SJCRH30 (cell line): ENCODE results near the gene VTI1A. TPM values are rescaled to one million over a fixed set of nuclear protein-coding genes. Genes with fewer than 3 reads are reported as not detected.
A peak's percentile ranks its signal among the peaks of the same experiment; 100 is the strongest.

ENCODE experiments used
- DNase-seq, 2 experiments: peaks; one replicate each; pipeline ENCODE4 v3.0.0-alpha.2; 2015 to 2020
- H3K27ac ChIP-seq: fragments of 250-450 bp; sonication (Bioruptor Pico); 2 replicates; pipeline ENCODE4 v1.5.1; 2020; ENCODE audit warnings: mild to moderate bottlenecking, moderate library complexity
- H3K27me3 ChIP-seq: fragments of 250-450 bp; sonication (Bioruptor Pico); 2 replicates; pipeline ENCODE4 v1.5.1; 2020; ENCODE audit warnings: mild to moderate bottlenecking, moderate library complexity
- H3K36me3 ChIP-seq: fragments of 250-450 bp; sonication (Bioruptor Pico); 2 replicates; pipeline ENCODE4 v1.5.1; 2020; ENCODE audit warnings: mild to moderate bottlenecking, moderate library complexity
- H3K4me1 ChIP-seq: fragments of 250-450 bp; sonication (Bioruptor Pico); 2 replicates; pipeline ENCODE4 v1.5.1; 2020; ENCODE audit warnings: mild to moderate bottlenecking, moderate library complexity
- H3K4me3 ChIP-seq: fragments of 250-450 bp; sonication (Bioruptor Pico); 2 replicates; pipeline ENCODE4 v1.5.1; 2020; ENCODE audit warnings: mild to moderate bottlenecking, moderate library complexity
- H3K9me3 ChIP-seq: fragments of 250-450 bp; sonication (Bioruptor Pico); replicated peaks from 2 replicates; pipeline ENCODE4 v1.5.1; 2020; ENCODE audit warnings: mild to moderate bottlenecking, moderate library complexity
- total RNA-seq: library from RNA; depleted of rRNA; stranded (reverse); fragments of >200 nt; shearing (Covaris generic); gene quantifications from 2 replicates; pipeline ENCODE4 v1.2.3, GENCODE V29; 2014

VTI1A gene
- total RNA-seq, 1 experiment from 2014 or later = 29.0 TPM

GRCh38 chr10:112763916-112764520, 317.0 kb downstream of the VTI1A start:
- Histone ChIP-seq H3K36me3 (no peaks in the 10 kb centered on the region), H3K4me3 (no peak overlapping the region), H3K27ac (no peak overlapping the region), H3K9me3 (no peaks in the 10 kb centered on the region), H3K4me1 (peaks cover 20% of the 10 kb centered on the region), H3K27me3 (no peaks in the 10 kb centered on the region)
- no peak for DNase-seq

GRCh38 chr10:112765717-112766235, 318.8 kb downstream of the VTI1A start:
- H3K36me3 ChIP-seq = no peaks in the 10 kb centered on the region
- no peaks in the 10 kb centered on the region for H3K27me3 ChIP-seq
- DNase-seq = no peak

GRCh38 chr10:112766636-112767035, 319.6 kb downstream of the VTI1A start:
- Histone ChIP-seq H3K36me3 (no peaks in the 10 kb centered on the region), H3K4me3 (no peak overlapping the region), H3K9me3 (no peaks in the 10 kb centered on the region), H3K27ac (no peak overlapping the region), H3K4me1 (peaks cover 11% of the 10 kb centered on the region; the same call in 1 of the 2 replicates), H3K27me3 (no peaks in the 10 kb centered on the region)
- DNase-seq = no peak

More at GRCh38 chr10:112765717-112766235, 318.8 kb downstream of the VTI1A start:
- H3K9me3 ChIP-seq = no peaks in the 10 kb centered on the region
- no peak overlapping the region for H3K4me3 ChIP-seq
- no peak overlapping the region for H3K27ac ChIP-seq
- peaks cover 18% of the 10 kb centered on the region for H3K4me1 ChIP-seq

DNA sequence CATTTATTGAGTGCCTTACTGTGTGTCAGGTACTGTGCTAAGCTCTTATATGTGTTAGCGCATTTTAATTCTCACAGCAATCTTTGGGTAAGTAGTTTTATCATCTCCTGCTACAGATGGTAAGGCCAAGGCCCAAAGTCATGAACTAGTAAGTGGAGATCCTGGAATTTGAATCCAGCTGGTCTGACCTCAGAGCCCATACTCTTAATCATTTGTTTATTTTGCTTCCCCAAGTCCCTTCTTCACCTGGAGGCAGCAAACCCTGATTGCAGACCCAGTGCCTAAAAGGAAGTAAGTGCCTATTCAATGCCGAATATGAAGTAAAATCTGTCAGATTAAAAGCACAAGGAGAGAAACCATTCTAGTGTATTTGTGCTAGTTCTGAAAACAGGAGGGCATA, 320.1 kb downstream of the VTI1A start:
- H3K27me3 ChIP-seq = no peaks in the 10 kb centered on the region
- no peaks in the 10 kb centered on the region for H3K36me3 ChIP-seq
- H3K27ac ChIP-seq = no peak overlapping the region
- H3K9me3 ChIP-seq = no peaks in the 10 kb centered on the region
- H3K4me1 ChIP-seq = peaks cover 11% of the 10 kb centered on the region; the same call in 1 of the 2 replicates
- DNase-seq = peak in 1 of 2 experiments; percentile 44
- H3K4me3 ChIP-seq = no peak overlapping the region

GRCh38 chr10:112768121-112768520, 321.1 kb downstream of the VTI1A start:
- Histone ChIP-seq H3K4me1 (peaks cover 11% of the 10 kb centered on the region; the same call in 1 of the 2 replicates), H3K4me3 (no peak overlapping the region), H3K9me3 (no peaks in the 10 kb centered on the region), H3K36me3 (no peaks in the 10 kb centered on the region), H3K27me3 (no peaks in the 10 kb centered on the region), H3K27ac (no peak overlapping the region)
- DNase-seq = no peak

- H3K9me3 ChIP-seq = no peaks in the 10 kb centered on the region
- H3K36me3 ChIP-seq = no peaks in the 10 kb centered on the region
- peaks cover 11% of the 10 kb centered on the region; the same call in 1 of the 2 replicates for H3K4me1 ChIP-seq
- no peak for DNase-seq
- H3K4me3 ChIP-seq = no peak overlapping the region
- H3K27me3 ChIP-seq = no peaks in the 10 kb centered on the region
- no peak overlapping the region for H3K27ac ChIP-seq
Measured at GRCh38 chr10:112769081-112769480, 322.1 kb downstream of the VTI1A start.

DNA sequence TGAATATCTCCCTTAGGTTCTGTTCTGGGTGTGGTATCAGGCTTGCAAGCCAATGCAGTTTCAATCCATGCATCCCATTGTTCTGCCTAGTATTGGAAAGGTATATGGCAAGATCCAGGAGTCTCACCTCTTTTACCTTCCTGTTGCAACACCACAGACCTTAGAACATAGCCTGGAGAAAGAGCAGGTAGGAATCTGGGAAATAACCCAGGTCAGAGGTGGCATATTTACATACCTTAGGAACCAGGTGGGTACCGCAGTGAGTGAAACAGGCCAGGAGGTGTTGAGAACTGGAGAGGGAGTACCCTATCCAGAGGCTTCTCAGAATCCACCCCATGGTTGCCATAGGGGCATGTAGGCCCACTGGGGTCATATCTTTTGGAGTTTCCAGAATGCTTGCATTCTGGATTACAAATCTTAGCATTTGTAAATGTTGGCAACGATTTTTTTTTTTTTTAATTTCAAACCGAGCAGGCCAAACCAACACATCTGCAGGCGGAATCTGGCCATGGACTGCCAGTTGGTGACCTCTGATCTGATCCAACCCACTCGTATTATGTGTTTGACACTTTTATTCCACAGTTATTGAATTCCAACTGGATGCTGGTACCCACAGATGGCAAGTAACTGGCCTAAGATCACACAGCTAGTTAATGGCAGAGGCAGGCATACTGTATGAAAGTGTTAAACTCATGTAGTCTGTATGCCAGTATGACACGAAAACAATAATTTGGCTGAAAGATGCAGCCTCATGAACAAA, 322.8 kb downstream of the VTI1A start:
- no peaks in the 10 kb centered on the region for H3K27me3 ChIP-seq
- DNase-seq = no peak

GRCh38 chr10:112771733-112772132, 324.7 kb downstream of the VTI1A start:
- no peaks in the 10 kb centered on the region for H3K9me3 ChIP-seq
- no peak overlapping the region for H3K4me3 ChIP-seq

More for the DNA sequence above, 322.8 kb downstream of the VTI1A start:
- Histone ChIP-seq H3K9me3 (no peaks in the 10 kb centered on the region), H3K4me1 (peaks cover 11% of the 10 kb centered on the region), H3K36me3 (no peaks in the 10 kb centered on the region), H3K4me3 (no peak overlapping the region), H3K27ac (no peak overlapping the region)

DNA sequence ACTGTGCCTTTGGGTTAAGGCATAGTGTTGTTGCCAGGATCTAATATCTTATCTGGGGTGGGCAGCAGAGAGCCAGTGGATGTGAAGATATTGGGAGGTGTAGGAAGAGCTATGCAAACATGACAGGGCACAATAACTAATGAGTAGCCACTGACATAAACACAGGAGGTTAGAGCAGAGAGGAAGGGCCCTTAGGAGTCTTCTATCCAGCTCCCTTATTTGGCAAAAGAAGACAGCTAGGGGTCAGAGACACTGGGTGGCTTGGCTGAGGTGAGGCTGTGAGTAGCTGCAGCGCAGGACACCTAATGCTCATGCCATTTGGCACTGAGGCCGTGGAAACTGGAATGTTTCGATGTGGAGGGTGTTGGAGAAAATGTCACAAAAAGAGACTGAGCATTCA, 326.8 kb downstream of the VTI1A start:
- Histone ChIP-seq H3K4me1 (peaks cover 17% of the 10 kb centered on the region), H3K27ac (no peak overlapping the region), H3K27me3 (no peaks in the 10 kb centered on the region), H3K36me3 (no peaks in the 10 kb centered on the region), H3K4me3 (no peak overlapping the region), H3K9me3 (no peaks in the 10 kb centered on the region)
- no peak for DNase-seq

More at GRCh38 chr10:112771733-112772132, 324.7 kb downstream of the VTI1A start:
- peaks cover 22% of the 10 kb centered on the region for H3K4me1 ChIP-seq
- H3K27me3 ChIP-seq = no peaks in the 10 kb centered on the region
- no peak overlapping the region for H3K27ac ChIP-seq
- H3K36me3 ChIP-seq = no peaks in the 10 kb centered on the region
- DNase-seq = no peak

DNA sequence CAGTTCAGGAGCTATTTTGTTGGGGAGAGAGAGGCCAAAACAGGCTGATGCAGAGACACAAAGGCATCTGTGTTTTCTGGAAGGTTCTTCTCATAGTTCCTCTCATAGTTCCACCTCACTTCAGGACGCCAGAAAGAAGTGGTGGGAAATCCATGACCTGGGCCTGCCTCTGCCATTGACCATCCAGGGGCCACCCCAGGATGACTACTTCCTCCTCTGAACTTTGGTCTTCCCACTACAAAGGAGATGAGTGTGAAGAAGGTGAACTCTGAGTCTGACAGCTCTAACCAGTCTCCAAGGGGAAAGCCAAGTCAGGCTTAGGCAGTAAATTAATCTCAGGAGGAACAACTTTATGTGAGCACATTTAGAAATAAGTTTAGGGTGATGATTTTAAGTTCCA, 327.2 kb downstream of the VTI1A start:
- no peaks in the 10 kb centered on the region for H3K27me3 ChIP-seq
- no peaks in the 10 kb centered on the region for H3K9me3 ChIP-seq
- peaks cover 21% of the 10 kb centered on the region for H3K4me1 ChIP-seq
- no peak overlapping the region for H3K4me3 ChIP-seq
- H3K27ac ChIP-seq = no peak overlapping the region
- no peak for DNase-seq
- no peaks in the 10 kb centered on the region for H3K36me3 ChIP-seq

DNA sequence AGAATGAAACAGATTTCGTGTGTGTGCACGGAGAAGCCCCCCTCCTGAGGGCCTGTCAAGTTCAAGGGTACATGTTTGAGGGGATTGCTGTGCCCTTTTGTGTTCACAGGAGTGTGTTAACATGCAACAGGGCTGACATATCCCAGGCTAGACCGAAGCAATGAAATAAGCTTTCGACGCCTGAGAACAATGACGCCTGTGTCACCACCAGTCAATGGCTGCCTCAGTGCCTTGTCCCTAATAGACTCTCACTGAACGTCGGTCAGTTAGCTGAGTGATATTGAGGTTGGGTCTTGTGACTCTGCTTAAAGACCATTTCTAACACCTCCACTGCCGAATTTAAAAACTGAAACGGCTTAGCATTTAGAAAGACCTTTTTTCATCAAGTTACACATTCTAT, 327.8 kb downstream of the VTI1A start:
- no peaks in the 10 kb centered on the region for H3K27me3 ChIP-seq
- peak overlapping the region; percentile 71 for H3K27ac ChIP-seq
- no peak for DNase-seq
- H3K4me3 ChIP-seq = no peak overlapping the region
- no peaks in the 10 kb centered on the region for H3K9me3 ChIP-seq
- no peaks in the 10 kb centered on the region for H3K36me3 ChIP-seq
- peaks cover 22% of the 10 kb centered on the region for H3K4me1 ChIP-seq

GRCh38 chr10:112775381-112775780, 328.4 kb downstream of the VTI1A start:
- H3K9me3 ChIP-seq = no peaks in the 10 kb centered on the region
- DNase-seq = peak in 1 of 2 experiments; percentile 45
- peaks cover 22% of the 10 kb centered on the region for H3K4me1 ChIP-seq
- peak overlapping the region; percentile 35 for H3K4me3 ChIP-seq
- peak overlapping the region; percentile 71 for H3K27ac ChIP-seq
- H3K36me3 ChIP-seq = no peaks in the 10 kb centered on the region
- H3K27me3 ChIP-seq = no peaks in the 10 kb centered on the region

DNA sequence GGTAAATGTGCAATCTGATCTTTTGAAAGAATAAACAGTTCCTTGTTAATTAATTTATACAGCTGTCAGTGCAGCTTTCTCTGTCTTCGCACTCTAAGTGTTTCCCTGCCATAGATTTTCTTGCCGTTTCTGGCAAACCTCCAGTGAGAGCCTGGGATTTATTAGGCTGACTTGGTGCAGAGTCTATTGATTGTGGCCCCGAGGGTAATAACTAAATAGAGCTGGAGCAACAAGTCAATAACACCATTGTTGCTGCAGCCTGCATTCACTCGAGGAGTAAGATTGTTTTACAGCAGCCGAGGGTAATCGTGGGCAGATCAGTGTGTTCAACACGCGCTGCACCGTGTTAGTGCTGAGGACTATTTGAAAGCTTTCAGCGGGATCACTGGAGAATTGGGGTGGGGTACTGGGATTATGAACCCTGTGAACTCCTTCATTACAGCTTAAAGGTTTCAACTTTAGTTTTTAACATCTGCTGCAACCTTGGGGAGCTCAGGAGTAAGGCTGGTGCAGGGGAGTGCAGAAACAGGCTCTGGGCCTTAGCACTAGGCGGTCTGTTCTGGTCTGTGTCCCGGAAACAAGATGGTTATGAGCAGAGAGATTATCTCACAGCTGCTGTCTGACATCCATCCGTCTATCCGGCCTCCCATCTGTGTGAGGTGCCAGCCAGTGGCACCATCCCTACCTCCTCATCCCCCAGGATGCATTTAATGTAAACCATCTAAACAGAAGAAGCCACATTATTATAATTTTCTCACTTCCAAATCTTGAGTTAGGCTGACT, 329.1 kb downstream of the VTI1A start:
- DNase-seq = peak; percentile 77 to 90
- no peaks in the 10 kb centered on the region for H3K36me3 ChIP-seq

GRCh38 chr10:112778579-112778978, 331.6 kb downstream of the VTI1A start:
- Histone ChIP-seq H3K9me3 (no peaks in the 10 kb centered on the region), H3K27me3 (no peaks in the 10 kb centered on the region), H3K27ac (no peak overlapping the region), H3K4me3 (no peak overlapping the region), H3K4me1 (peaks cover 37% of the 10 kb centered on the region), H3K36me3 (no peaks in the 10 kb centered on the region)
- DNase-seq = no peak

More for the DNA sequence above, 329.1 kb downstream of the VTI1A start:
- Histone ChIP-seq H3K4me3 (peak overlapping the region; percentile 35), H3K27me3 (no peaks in the 10 kb centered on the region), H3K9me3 (no peaks in the 10 kb centered on the region), H3K27ac (peak overlapping the region; percentile 71), H3K4me1 (peaks cover 22% of the 10 kb centered on the region)
